ENCODE results near the gene MTUS2. TPM values are rescaled to one million over a fixed set of nuclear protein-coding genes. Genes with fewer than 3 reads are reported as not detected.

The MTUS2 gene
- total RNA-seq, 4 donors from 2014 or later = 0.26 to 0.72 (median 0.38) TPM; not detected in 1

DNA sequence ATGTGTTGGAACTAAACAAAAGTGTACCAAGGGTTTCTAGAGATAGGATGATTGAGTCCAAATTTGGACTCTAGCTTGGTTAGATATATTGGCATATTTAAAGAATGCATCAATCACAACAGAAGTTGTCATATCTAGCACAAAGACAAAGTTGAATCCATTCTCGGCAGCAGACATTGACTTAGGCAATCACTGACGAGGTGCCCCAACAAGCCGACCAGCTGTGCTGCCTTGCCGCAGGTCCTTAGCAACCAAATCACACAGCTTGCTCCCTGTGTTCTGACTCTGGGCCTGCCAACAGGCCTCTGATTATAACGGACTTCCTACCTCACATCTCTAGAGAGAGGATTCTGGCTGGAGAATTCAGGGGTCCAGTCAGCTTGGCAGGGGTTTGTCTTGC lies 208.7 kb downstream of the MTUS2 start:
- 81% methylated on average over 5 of the region's 5 CpGs for WGBS
- TF ChIP-seq, protein P1, sequence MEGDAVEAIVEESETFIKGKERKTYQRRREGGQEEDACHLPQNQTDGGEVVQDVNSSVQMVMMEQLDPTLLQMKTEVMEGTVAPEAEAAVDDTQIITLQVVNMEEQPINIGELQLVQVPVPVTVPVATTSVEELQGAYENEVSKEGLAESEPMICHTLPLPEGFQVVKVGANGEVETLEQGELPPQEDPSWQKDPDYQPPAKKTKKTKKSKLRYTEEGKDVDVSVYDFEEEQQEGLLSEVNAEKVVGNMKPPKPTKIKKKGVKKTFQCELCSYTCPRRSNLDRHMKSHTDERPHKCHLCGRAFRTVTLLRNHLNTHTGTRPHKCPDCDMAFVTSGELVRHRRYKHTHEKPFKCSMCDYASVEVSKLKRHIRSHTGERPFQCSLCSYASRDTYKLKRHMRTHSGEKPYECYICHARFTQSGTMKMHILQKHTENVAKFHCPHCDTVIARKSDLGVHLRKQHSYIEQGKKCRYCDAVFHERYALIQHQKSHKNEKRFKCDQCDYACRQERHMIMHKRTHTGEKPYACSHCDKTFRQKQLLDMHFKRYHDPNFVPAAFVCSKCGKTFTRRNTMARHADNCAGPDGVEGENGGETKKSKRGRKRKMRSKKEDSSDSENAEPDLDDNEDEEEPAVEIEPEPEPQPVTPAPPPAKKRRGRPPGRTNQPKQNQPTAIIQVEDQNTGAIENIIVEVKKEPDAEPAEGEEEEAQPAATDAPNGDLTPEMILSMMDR (IDR thresholded peaks at IDR 0.05) = no peak
- TF ChIP-seq EP300 (IDR thresholded peaks at IDR 0.05) (no peak), POLR2AphosphoS5 (IDR thresholded peaks at IDR 0.05) (no peak), POLR2A (IDR thresholded peaks at IDR 0.05) (no peak)
- Histone ChIP-seq H3K4me3 (no peak overlapping the region), H3K27me3 (no peaks in the 10 kb centered on the region), H3K9me3 (peaks cover 6% of the 10 kb centered on the region), H3K27ac (no peak overlapping the region), H3K4me1 (no peaks in the 10 kb centered on the region), H3K36me3 (no peaks in the 10 kb centered on the region)
- DNase-seq (ENCODE audit: low spot score in 2 of 2) = no peak

DNA sequence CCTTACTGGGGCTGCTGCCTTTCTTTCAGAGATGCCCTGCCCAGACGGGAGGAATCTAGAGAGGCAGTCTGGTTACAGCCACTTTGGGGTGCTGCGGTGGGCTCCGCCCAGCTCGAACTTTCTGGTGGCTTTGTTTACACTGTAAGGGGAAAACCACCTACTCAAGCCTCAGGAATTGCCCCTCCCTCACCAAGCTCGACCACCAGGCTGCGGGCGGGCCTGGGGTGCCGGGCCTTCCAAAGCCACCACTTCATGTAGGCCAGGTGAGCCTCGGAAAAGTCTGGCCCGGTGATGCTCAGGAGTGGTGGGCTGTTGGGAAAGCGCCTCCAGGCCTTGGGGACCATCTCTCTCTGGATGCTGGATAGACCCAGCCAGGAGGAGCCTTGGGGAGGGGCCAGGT lies 218.6 kb downstream of the MTUS2 start:
- H3K9me3 ChIP-seq = no peaks in the 10 kb centered on the region
- H3K27ac ChIP-seq = no peak overlapping the region
- WGBS = 79% methylated on average over 4 of the region's 11 CpGs
- H3K27me3 ChIP-seq = no peaks in the 10 kb centered on the region
- no peak overlapping the region for H3K4me3 ChIP-seq
- no peak for TF ChIP-seq POLR2A (IDR thresholded peaks at IDR 0.05)
- H3K36me3 ChIP-seq = no peaks in the 10 kb centered on the region
- H3K4me1 ChIP-seq = no peaks in the 10 kb centered on the region
- no peak for DNase-seq (ENCODE audit: low spot score in 2 of 2)

DNA sequence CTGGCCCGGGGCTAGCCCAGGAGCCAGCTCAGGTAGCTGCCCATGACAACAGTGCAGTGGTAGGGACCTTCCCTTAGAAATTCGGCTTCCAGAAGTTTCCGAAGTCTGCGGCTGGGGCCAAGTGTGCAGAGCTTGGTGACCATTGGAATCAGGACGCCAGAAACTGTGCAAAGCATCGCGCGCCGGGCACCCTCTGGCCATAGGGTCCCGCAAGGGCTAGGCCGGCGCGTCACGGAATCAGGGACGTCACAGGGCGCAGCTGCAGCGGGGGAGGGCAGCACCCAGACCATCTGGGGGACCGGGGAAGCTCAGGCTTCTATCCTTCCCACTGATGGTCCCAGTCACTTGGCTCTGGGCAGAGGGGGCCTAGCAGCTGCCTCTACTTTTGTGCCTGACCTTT lies 219.1 kb downstream of the MTUS2 start:
- TF ChIP-seq EP300 (IDR thresholded peaks at IDR 0.05) (no peak), POLR2A (IDR thresholded peaks at IDR 0.05) (no peak), POLR2AphosphoS5 (IDR thresholded peaks at IDR 0.05) (no peak)
- TF ChIP-seq, protein P1 (IDR thresholded peaks at IDR 0.05) = no peak
- H3K4me1 ChIP-seq = no peaks in the 10 kb centered on the region
- no peak for DNase-seq (ENCODE audit: low spot score in 2 of 2)
- no peaks in the 10 kb centered on the region for H3K36me3 ChIP-seq
- H3K9me3 ChIP-seq = no peaks in the 10 kb centered on the region
- H3K27ac ChIP-seq = no peak overlapping the region
- no peaks in the 10 kb centered on the region for H3K27me3 ChIP-seq
- H3K4me3 ChIP-seq = no peak overlapping the region
- WGBS = 93% methylated on average over 7 of the region's 18 CpGs

DNA sequence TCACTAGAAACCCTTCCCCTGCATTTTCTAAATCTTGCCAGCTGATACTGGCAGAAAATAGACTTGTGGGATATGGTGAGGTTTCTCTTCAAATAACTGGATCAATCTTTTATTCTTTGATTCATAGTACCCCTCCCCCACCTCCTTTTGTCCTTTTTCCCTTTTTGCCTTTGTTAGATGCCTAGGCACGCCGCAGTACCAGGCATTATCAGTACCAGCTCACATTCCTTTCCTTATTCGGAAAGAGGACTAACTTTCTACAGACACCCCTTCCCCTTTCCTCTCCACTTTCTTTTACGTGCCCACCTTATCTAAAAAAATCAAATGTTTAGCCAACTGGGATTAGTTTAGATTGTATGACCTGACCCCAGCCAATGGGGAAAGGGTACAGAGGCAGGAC lies 226.4 kb downstream of the MTUS2 start:
- TF ChIP-seq, protein P1 (IDR thresholded peaks at IDR 0.05) = no peak
- no peak for TF ChIP-seq POLR2AphosphoS5 (IDR thresholded peaks at IDR 0.05)
- no peak for TF ChIP-seq POLR2A (IDR thresholded peaks at IDR 0.05)
- TF ChIP-seq EP300 (IDR thresholded peaks at IDR 0.05) = no peak
- no peaks in the 10 kb centered on the region for H3K36me3 ChIP-seq
- 46% methylated on average over 4 of the region's 4 CpGs for WGBS

DNA sequence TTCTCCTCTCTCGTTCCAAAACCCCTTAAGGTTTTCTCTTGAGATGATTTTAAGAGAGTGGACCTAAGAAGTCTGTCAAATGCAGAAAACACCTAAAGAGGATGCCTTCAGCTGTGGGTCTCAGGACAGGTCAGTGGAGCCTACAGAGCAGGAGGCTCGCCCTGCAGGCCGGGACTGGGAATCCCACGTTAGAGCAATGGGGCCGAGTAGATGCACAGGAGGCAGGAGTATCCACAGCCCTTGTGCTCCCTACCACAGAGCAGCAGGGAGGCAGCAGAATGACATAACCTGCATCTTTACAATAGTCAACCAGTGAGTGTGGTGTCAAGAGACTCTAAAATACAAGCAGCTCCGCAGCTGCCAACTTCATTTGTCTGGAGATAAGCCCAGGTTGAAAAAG lies 229.4 kb downstream of the MTUS2 start:
- H3K27me3 ChIP-seq = no peaks in the 10 kb centered on the region
- no peaks in the 10 kb centered on the region for H3K4me1 ChIP-seq
- H3K36me3 ChIP-seq = no peaks in the 10 kb centered on the region
- DNase-seq (ENCODE audit: low spot score in 2 of 2) = no peak
- TF ChIP-seq POLR2AphosphoS5 (IDR thresholded peaks at IDR 0.05) = no peak
- 75% methylated on average over 6 of the region's 6 CpGs for WGBS
- H3K4me3 ChIP-seq = no peak overlapping the region
- no peaks in the 10 kb centered on the region for H3K9me3 ChIP-seq
- no peak overlapping the region for H3K27ac ChIP-seq

More for the DNA sequence above, 226.4 kb downstream of the MTUS2 start:
- Histone ChIP-seq H3K4me3 (no peak overlapping the region), H3K9me3 (no peaks in the 10 kb centered on the region), H3K27ac (no peak overlapping the region), H3K27me3 (no peaks in the 10 kb centered on the region), H3K4me1 (no peaks in the 10 kb centered on the region)
- no peak for DNase-seq (ENCODE audit: low spot score in 2 of 2)

DNA sequence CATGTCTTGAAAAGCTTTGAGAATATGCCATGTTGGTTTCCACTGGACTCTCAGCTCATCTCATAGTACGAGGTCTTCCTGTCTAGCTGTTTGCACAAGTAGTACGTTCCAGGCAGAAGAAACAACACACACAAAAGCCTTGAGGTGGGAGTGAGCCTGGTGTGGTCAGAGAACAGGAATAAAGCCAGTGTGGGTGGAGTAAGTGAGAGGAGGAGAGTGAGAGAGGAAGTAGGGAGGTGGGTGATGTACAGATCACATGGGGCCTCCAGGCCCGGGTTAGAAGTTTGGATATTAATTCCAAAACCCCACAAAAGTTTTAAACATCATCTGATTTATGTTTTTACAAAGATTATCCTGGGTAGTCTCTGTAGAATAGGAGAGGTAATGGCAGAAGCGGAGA lies 230.6 kb downstream of the MTUS2 start:
- TF ChIP-seq EP300 (IDR thresholded peaks at IDR 0.05) (no peak), POLR2AphosphoS5 (IDR thresholded peaks at IDR 0.05) (no peak), POLR2A (IDR thresholded peaks at IDR 0.05) (no peak)
- TF ChIP-seq, protein P1 (IDR thresholded peaks at IDR 0.05) = no peak
- Histone ChIP-seq H3K4me1 (no peaks in the 10 kb centered on the region), H3K4me3 (no peak overlapping the region), H3K27ac (no peak overlapping the region), H3K27me3 (no peaks in the 10 kb centered on the region), H3K36me3 (no peaks in the 10 kb centered on the region), H3K9me3 (no peaks in the 10 kb centered on the region)
- WGBS = 61% methylated on average over 4 of the region's 4 CpGs
- DNase-seq (ENCODE audit: low spot score in 2 of 2) = no peak

Measured in suprapubic skin (tissue), 4 donors.